K562 (cell line): ENCODE data around the gene DNASE1L2. TPM values are rescaled to one million over a fixed set of nuclear protein-coding genes. Genes with fewer than 3 reads are reported as not detected.

Experiments
- ATAC-seq: fragments of 200-7000 bp; cut with Tn5 transposase; 3 replicates; pipeline ENCODE4 v1.9.1; 2020; ENCODE audit warnings: moderate library complexity
- BruUV-seq: library from RNA; stranded (reverse); fragments of 400-500 nt; replicated peaks from 2 replicates; lab custom pipeline; 2021; lab: Mats Ljungman, UMichigan
- CTCF ChIA-PET: fragments of 300-600 bp; formaldehyde crosslinking; extraction: SDS; loops from one replicate; lab custom pipeline; 2021; ENCODE audit warnings: low intra/inter-chr PET ratio; lab: Yijun Ruan, JAX
- POLR2A ChIA-PET: fragments of 300-600, 350-650 bp; sonication (Branson Sonifier 250); formaldehyde crosslinking; extraction: SDS; loops from one replicate; lab custom pipeline; 2021; ENCODE audit warnings: antibody characterized with exemption, inconsistent platforms; lab: Yijun Ruan, JAX
- DNase-seq, 4 experiments: peaks; one replicate each; pipeline versions ENCODE4 v3.0.0 to v3.0.0-alpha.2; 2011 to 2018; ENCODE audit warnings: low spot score in 3 of 4, mixed read lengths in 3 of 4; ENCODE audit errors: extremely low read depth in 1 of 4
- FAIRE-seq: peaks from 2 replicates; lab custom pipeline; 2011; peaks lifted over from hg19 to GRCh38; lab: Jason Lieb, UNC
- H2AFZ ChIP-seq: 2 replicates; pipeline ENCODE4 v1.6.0; 2011; ENCODE audit warnings: low read depth, low read length, control low read depth, inconsistent platforms
- H3K27ac ChIP-seq: fragments of 200-600 bp; 3 replicates; pipeline ENCODE4 v1.8.0; 2011; ENCODE audit warnings: low read depth, mild to moderate bottlenecking, control low read depth, inconsistent platforms, low read length, moderate library complexity, mixed read lengths; ENCODE audit errors: extremely low read depth
- H3K27me3 ChIP-seq, 2 experiments: fragments of 300-600 bp in 1 of 2; 2 replicates in 1 of 2; 3 replicates in 1 of 2; pipeline versions ENCODE4 v1.6.0 to v1.8.0; 2011; ENCODE audit warnings: inconsistent platforms in 2 of 2, low read length in 2 of 2, mild to moderate bottlenecking in 1 of 2, mixed read lengths in 1 of 2, moderate library complexity in 1 of 2; ENCODE audit not compliant: control insufficient read depth in 2 of 2, insufficient read depth in 2 of 2
- H3K36me3 ChIP-seq: fragments of 300-600 bp; 3 replicates; pipeline ENCODE4 v1.8.0; 2011; ENCODE audit warnings: mild to moderate bottlenecking, low read length, inconsistent platforms; ENCODE audit not compliant: control insufficient read depth, insufficient read depth
- H3K4me1 ChIP-seq, 2 experiments: fragments of 200-600 bp in 1 of 2; replicated peaks in 1 of 2; 2 replicates in 1 of 2; 3 replicates in 1 of 2; pipeline versions ENCODE4 v1.5.1 to v1.8.0; 2011; ENCODE audit warnings: inconsistent platforms in 2 of 2, low read length in 2 of 2, mild to moderate bottlenecking in 1 of 2, mixed read lengths in 1 of 2, moderate library complexity in 1 of 2; ENCODE audit not compliant: control insufficient read depth in 2 of 2, insufficient read depth in 2 of 2
- H3K4me2 ChIP-seq: 2 replicates; pipeline ENCODE4 v1.6.1; 2011; ENCODE audit warnings: low read length, control low read depth, inconsistent platforms, mixed read lengths; ENCODE audit not compliant: insufficient read depth
- H3K4me3 ChIP-seq: fragments of 200-600 bp; sonication (generic), shearing (Covaris generic); 2 replicates; pipeline ENCODE4 v1.5.1; 2016; ENCODE audit warnings: control low read depth, inconsistent platforms
- H3K79me2 ChIP-seq: fragments of 200-600 bp; 3 replicates; pipeline ENCODE4 v1.8.0; 2011; ENCODE audit warnings: low read length, inconsistent platforms; ENCODE audit not compliant: control insufficient read depth, insufficient read depth
- H3K9ac ChIP-seq, 2 experiments: 2 replicates each; pipeline versions ENCODE4 v1.6.0 to v1.6.1; 2011; ENCODE audit warnings: low read depth in 2 of 2, low read length in 2 of 2, control low read depth in 1 of 2, inconsistent platforms in 1 of 2, mild to moderate bottlenecking in 1 of 2, mixed read lengths in 1 of 2; ENCODE audit not compliant: insufficient read depth in 1 of 2
- H3K9me1 ChIP-seq: one replicate; pipeline ENCODE4 v1.6.0; 2011; ENCODE audit warnings: inconsistent platforms, mild to moderate bottlenecking, low read length, moderate library complexity; ENCODE audit not compliant: control insufficient read depth, insufficient read depth
- H3K9me3 ChIP-seq: replicated peaks from 2 replicates; pipeline ENCODE4 v1.5.1; 2011; ENCODE audit warnings: low read depth, low read length, inconsistent platforms; ENCODE audit not compliant: control insufficient read depth, insufficient read depth
- H4K20me1 ChIP-seq: replicated peaks from 2 replicates; pipeline ENCODE4 v1.6.1; 2011; ENCODE audit warnings: low read length, inconsistent platforms, mixed read lengths; ENCODE audit not compliant: control insufficient read depth, insufficient read depth
- POLR2G ChIP-seq: fragments of 200-400 bp; formaldehyde crosslinking; IDR thresholded peaks from 2 replicates; pipeline ENCODE4 v1.6.1; 2017; ENCODE audit warnings: low read depth, mild to moderate bottlenecking, antibody characterized with exemption, low read length, moderate library complexity
- RBFOX2 ChIP-seq: fragments of 200-400 bp; formaldehyde crosslinking; IDR thresholded peaks from 2 replicates; pipeline ENCODE4 v1.6.1; 2017; ENCODE audit warnings: low read depth, mild to moderate bottlenecking, low read length, moderate library complexity
- ZNF589 ChIP-seq: fragments of 200-800 bp; sonication (Bioruptor generic); IDR thresholded peaks from 2 replicates; pipeline ENCODE4 v1.6.1; 2016; ENCODE audit warnings: low read depth, missing genetic modification characterization, missing compliant biosample characterization
- WGBS: fragments of 100-300 bp; shearing (Covaris generic); methylation state at CpG from one replicate; pipeline ENCODE4 v1.1.6; 2016; ENCODE audit warnings: low coverage, mixed read lengths; ENCODE audit not compliant: insufficient coverage; ENCODE audit errors: missing lambda C conversion rate; 5-methylcytosine and 5-hydroxymethylcytosine counted together
- in situ Hi-C: fragments of 300-500 bp; cut with MboI; formaldehyde crosslinking; loops from 4 replicates; pipeline ENCODE4 v1.15.0; 2018; ENCODE audit warnings: inconsistent platforms, mixed read lengths
- intact Hi-C: fragments of 100-400 bp; cut with micrococcal nuclease; formaldehyde crosslinking; loops from 2 replicates; pipeline ENCODE4 v1.14.2; 2022
- polyA plus RNA-seq, 8 experiments: library from polyadenylated mRNA; depleted of rRNA in 4 of 8; stranded (reverse) in 5 of 8; unstranded in 3 of 8; fragments of >200 nt; fragmentation: Nextera tagmentation in 2 of 8; fragmentation: Illumina TruSeq in 1 of 8; extraction: Ambion mirVana in 2 of 8; extraction: Trizol in 1 of 8; gene quantifications; 2 replicates each; pipeline versions ENCODE4 v1.2.1 to v1.2.3, GENCODE V29; 2011 to 2014; ENCODE audit warnings: inconsistent platforms in 1 of 8, missing spikeins in 1 of 8
- total RNA-seq, 7 experiments: library from RNA; depleted of rRNA in 6 of 7; stranded (reverse); fragments of >200 nt in 6 of 7; fragmentation: Illumina TruSeq in 2 of 7; extraction: Trizol in 2 of 7; gene quantifications; 2 replicates each; pipeline versions ENCODE4 v1.2.1 to v1.2.3, GENCODE V29; 2011 to 2021; ENCODE audit warnings: low replicate concordance in 1 of 7

DNASE1L2 gene
- total and polyA plus RNA-seq, 9 of the 15 experiments (the other 6 are each of a cell fraction or from before 2014, with no cell fraction given) = 0.08 to 2.7 (median 1.7) TPM; not detected in 1

GRCh38 chr16:2230376-2230775, 5.9 kb upstream of the DNASE1L2 start:
- Histone ChIP-seq H3K27ac (no peak overlapping the region), H3K27me3 (no peaks in the 10 kb centered on the region), H3K9ac (no peak overlapping the region; a peak in 1 of 4 replicates), H3K9me1 (no peaks in the 10 kb centered on the region), H4K20me1 (peaks cover 7% of the 10 kb centered on the region), H3K79me2 (peaks cover 32% of the 10 kb centered on the region), H3K9me3 (no peaks in the 10 kb centered on the region)
- BruUV-seq = no TSS peak
- POLR2A ChIA-PET = interaction anchor here (0.5 to 3.7 kb wide), 7 partner anchors 7 to 271 kb away, joined by 3 to 29 read pairs (median 3); partner anchors contain the start of genes E4F1, ECI1 and TRAF7
- in situ Hi-C loops = no loop called here
- intact Hi-C loops = no loop called here
- 95% methylated on average over 9 of the region's 13 CpGs for WGBS
- ATAC-seq (no peak), FAIRE-seq (no peak), DNase-seq (no peak)
- CTCF ChIA-PET = no interaction called here
- TF ChIP-seq POLR2G (0 out of 2 replicates have a peak, but pooled peaks have one; percentile 44), RBFOX2 (0 out of 2 replicates have a peak, but pooled peaks have one; percentile 12), ZNF589 (CRISPR knock-in tag) (no peak)
- TF ChIP-seq, all 486 proteins: peak for 2
- Histone ChIP-seq H2AFZ (no peak overlapping the region), H3K36me3 (peaks cover 97% of the 10 kb centered on the region; the same call in 2 of the 3 replicates), H3K4me1 (peaks cover 6 to 58% of the 10 kb centered on the region in 2 experiments; a peak in 3 of 5 replicates), H3K4me2 (no peak overlapping the region), H3K4me3 (no peak overlapping the region)
